Activated T-helper 1 cell treated with Interleukin-2 at 50 U/mL for 16 hours (primary cell): ENCODE results near the gene SLITRK6.
"Not testable (repeated sequence)": the region's sequence is repeated elsewhere in the genome, so short reads cannot be mapped to it uniquely, and the experiment has no call there.

Source experiments
- DNase-seq: peaks from one replicate; pipeline ENCODE4 v3.0.0-alpha.2; 2020; ENCODE audit warnings: low read depth

The SLITRK6 gene, protein sequence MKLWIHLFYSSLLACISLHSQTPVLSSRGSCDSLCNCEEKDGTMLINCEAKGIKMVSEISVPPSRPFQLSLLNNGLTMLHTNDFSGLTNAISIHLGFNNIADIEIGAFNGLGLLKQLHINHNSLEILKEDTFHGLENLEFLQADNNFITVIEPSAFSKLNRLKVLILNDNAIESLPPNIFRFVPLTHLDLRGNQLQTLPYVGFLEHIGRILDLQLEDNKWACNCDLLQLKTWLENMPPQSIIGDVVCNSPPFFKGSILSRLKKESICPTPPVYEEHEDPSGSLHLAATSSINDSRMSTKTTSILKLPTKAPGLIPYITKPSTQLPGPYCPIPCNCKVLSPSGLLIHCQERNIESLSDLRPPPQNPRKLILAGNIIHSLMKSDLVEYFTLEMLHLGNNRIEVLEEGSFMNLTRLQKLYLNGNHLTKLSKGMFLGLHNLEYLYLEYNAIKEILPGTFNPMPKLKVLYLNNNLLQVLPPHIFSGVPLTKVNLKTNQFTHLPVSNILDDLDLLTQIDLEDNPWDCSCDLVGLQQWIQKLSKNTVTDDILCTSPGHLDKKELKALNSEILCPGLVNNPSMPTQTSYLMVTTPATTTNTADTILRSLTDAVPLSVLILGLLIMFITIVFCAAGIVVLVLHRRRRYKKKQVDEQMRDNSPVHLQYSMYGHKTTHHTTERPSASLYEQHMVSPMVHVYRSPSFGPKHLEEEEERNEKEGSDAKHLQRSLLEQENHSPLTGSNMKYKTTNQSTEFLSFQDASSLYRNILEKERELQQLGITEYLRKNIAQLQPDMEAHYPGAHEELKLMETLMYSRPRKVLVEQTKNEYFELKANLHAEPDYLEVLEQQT

DNA sequence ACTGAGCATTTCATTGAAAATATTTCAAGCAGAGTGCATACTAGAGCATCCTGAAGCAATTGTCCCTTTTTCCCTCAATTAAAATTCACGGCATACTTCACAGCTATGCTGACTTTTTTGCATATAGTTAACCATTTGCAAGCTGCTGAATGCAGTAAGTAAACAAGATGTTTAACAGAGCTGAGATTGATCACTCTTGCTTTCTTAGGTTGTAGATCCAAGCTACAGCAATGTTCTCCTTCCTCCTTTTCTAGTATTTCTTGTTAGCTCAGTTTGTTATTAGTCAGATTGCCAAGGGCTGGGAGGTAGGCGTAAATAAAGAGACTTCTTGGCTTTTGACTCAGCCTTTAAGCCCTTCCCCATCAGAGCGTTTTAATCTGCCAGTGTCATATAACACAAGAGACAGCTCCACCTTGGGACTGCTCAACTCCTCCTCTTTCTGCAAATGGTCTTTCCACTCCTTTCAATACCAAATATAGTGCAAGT, at the start of gene SLITRK6:
SLITRK6 (minus strand) TSS at position 323 of the 486 bp plus-strand sequence. CDS start 2,911 bp downstream, outside the sequence.
- DNase-seq = no peak

DNA sequence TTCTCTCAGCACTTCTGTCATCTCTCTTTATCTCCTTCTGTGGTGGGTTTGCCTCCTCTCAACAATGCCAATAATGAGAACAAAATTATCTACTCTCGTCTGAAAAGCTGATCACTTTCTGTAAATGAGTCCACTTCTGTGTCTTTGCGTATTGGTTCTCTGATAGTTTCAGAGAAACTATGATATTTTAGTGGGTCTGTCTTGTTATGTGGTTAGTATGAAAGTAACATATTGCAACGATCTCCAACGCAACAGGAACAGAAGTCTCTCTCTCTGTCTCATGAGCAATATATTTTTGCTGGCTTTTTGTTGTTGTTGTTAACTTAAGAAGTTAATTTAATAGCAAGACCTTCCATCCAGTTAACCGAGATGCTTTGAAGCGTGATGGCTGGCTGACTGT, 47.8 kb upstream of the SLITRK6 start:
- no peak for DNase-seq

DNA sequence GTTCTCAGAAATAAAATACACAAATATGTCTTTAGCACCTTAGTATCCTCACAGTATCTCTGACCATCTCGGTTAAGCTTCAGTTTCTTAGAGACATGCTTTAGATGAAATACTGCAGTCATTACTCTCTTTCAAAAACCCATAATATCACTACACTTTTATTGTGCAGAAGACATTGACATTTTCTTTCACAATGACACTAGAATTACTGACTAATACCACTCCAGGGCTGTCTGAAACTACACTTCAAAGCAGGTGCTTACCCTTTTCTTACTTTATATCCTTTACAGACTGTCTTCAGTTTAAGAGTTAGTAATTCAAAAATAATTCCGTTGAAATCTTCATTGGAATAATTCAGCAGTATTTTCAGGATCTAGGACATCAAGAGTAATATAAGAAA, 42.2 kb upstream of the SLITRK6 start:
- no peak for DNase-seq

DNA sequence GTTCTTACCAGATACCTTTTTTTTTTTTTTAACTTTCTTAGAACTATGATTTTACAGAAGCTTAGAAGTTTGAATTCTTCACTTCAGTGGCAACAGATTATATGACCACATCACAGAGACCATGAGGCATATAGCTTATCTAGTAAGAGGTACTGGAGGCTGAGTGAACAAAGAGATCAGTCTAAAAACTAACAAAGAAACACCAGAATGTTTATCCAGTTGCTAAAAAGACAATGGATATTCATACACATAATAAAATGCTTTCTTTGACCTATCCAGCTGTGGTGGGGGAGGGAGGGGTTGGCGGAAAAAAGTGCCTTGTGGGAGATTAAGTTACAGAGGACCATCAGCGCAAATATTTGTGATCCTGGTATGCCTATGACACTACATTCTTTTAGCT, 34.7 kb upstream of the SLITRK6 start:
- no peak for DNase-seq

DNA sequence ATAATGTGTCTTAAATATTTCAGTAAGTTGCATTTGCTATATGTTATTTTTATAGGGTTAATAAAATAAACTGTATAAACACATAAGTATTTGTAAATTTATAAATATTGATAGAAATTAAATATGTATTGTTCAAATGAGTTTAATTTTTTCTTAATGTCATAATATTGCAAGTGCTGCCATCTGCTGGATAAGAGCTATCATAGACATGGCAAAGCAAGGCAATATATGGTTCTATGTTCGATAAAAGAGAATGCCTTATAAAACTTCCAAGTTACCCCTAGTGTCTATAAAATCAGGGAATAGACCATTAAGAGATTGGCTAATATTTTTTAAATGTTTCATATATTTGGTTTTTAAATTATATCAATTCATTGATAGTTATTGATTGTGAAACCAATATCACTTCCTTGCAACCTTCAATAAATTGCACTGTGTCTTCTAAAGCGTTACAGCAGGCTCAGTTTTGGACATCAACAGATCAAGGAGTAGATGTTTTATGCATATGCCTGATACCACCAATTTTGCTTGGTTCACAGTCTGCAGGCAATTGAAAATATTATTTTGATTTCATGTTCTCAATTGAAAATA, 29.0 kb upstream of the SLITRK6 start:
- no peak for DNase-seq

DNA sequence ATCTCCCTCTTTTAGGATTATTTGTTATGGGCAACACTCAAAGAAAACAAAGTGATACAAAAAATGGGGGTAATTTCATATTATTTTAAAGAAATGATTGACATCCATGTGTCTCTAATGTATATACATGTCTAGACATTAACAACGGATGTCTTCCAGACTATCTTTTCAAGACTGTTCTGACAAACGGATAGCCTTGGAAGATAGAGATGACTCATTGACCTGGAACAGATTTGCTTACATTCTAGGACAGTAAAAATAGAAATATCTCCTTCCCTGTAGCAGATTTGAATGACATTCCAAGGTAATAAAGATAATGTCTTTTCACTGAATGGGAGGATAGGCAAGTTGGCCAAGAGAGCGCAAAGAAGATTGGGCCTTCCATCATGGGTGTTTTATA, 26.2 kb upstream of the SLITRK6 start:
- no peak for DNase-seq

DNA sequence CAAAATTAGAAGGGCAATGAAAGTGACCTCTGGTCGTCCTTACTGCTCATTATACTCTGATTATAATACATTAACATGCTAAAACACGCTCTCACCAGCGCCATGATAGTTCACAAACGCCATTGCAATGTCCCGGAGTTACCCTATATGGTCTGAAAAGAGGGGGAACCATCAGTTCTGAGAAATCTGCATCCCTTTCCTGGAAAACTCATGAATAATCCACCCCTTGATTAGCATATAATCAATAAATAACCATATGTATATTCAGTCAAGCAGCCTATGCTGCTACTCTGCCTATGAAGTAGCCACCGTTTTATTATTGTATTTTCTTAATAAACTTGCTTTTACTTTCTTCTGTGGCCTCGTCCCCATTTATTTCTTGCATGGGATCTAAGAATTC, 24.6 kb upstream of the SLITRK6 start:
- DNase-seq = no peak

DNA sequence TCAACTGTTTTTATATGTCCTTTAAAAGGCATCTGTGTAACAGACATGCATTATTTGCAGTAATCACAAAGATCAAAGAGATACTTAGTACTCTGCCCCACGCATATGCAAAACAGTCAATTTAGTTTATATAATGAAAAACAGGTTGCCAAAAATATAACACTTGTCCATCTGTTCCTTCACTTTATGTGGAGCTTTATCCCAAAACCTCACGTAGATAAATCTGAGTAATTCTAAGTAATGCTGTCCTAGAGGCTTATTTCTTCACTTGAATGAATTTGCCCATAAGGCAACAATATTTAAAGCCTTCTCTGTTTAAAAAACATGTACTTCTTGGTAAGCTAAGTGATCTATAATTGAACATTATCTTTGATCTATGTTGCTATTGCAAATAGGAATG, 20.3 kb upstream of the SLITRK6 start:
- DNase-seq = no peak

DNA sequence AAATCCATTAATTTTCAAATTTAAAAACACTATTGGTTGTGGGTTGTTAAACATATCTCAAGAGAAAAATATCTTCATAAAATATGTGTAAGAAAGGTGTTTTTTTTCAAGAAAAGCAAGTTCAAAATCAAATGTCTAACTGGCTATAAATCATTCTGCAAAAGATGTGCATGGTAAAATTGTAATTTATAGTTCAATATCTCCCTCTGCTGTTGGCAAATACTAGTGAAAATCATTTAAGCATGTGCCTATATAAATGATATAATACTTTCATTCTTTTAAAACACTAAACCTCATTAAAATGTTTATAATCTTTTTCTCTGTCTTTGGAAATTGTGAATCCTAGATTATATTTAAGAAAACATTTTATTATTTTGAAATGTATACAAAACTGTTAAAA, 17.2 kb upstream of the SLITRK6 start:
- DNase-seq = no peak

DNA sequence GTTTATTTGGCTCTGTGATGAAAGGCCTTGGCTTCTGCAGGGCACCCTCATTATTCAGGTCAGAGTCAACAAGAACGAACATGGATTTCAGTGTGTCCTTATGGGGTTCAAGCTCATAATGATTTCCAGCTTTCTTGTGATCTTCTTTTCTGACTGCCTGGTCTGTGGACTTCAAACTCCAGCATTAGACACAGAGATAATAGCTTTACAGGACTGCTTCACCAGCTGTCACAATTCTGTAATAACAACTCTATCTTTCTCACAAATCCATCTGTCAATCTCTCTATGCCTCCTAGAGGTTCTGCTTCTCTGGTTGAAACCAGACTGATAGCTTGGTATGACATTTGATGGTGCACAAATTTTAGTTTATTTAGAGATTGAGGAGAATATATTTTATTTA, 13.1 kb upstream of the SLITRK6 start:
- DNase-seq = no peak

DNA sequence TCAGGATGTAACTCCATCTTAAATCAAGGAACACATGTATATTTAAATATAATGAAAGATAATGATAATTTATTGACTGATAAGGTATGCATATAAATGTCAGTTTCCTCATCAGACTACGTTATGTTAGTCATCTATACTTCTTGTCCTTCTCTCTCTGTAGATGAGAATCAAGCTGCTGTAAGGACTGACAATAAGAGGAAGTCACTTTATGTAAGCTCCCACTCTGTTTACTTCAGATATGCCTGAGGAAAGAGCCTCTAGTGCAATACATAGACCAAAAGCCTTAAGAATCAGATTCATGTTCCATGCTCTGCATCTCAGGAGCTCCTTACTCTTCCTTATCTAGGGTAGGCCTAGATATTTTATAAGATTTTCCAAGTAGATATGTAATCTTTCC, 9.6 kb upstream of the SLITRK6 start:
- no peak for DNase-seq

DNA sequence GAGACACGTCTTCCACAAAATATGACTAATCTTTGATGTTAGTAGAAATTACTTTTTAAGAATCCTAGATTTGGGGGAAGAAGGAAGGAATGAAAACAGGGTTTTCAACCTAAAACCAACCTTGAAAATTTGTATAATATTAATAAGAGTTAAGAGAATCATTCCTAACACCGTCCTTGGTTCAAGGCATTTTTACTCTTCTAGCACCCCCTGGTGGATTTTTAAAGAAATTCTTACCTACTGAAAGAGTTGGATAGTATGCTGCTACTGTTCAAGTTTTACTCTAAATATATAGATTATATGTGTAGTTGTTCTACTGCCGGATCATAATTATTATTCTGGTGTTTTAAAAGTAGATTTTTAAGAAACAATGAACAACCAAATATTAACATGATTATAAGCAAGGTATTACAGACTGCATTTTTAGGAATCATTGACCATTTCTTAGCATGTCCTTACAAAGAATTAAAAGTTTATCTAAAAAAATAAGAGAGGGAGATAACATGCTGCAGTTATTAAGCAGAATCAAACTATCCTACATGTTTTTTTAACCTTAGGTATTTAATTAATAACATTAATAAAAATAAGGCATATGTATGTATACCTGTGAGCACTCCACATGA, 7.4 kb upstream of the SLITRK6 start:
- DNase-seq = no peak

DNA sequence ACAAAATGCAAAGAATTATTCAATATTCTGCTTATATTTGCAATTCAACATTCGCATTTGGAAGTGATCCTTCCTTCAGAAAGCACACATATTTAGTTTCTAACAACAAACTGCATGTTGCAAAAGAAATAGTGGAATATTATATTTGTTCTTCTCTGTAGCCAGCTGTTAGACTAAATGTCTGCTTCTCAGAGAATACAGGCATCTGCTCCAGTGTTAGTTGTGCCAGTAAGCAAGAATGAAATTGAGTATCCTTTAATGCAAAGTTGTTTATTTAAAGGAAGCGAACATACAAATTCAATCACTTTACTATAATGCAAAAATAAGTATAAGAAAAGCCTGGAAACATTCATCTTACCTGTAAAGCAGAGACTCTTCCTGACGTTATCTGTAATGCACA, 663 bp downstream of the SLITRK6 start:
- no peak for DNase-seq

DNA sequence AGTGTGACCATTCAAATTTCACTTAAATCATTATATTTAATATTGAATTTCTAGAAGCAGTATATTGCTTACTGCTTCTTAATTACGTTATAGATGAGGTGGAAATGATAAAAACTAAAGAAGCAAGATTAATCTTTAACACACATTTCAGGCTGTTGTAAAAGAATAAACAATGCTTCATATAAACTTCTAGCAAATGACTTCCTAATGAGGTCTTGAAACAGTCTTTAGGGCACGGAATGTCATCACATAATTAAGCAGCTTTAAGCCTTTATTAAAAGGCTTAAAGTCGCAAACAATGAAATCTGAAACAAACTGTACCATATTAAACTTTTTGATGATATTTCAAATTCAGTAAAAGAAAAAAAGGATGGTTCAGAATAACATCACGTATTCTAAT, 1.9 kb downstream of the SLITRK6 start:
- DNase-seq = no peak

DNA sequence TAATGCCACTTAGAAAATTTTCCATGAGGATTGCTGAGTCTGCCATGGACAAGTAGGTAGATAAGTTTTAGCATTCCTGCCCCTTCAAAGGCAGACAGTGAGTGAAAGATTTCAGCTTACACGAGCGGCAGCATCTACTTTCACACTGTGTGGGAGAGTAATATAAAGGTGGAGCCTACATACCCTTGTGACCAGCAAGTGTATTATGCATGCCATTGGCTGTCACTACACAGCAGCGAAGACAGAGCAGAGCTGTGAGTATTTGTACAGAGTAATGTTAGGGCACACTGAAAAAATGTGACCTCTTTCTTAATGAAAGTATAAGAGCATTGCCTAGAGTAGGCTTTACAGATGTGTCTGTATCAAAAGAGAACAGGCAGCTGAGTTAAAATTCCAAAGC, 14.0 kb downstream of the SLITRK6 start:
- no peak for DNase-seq

DNA sequence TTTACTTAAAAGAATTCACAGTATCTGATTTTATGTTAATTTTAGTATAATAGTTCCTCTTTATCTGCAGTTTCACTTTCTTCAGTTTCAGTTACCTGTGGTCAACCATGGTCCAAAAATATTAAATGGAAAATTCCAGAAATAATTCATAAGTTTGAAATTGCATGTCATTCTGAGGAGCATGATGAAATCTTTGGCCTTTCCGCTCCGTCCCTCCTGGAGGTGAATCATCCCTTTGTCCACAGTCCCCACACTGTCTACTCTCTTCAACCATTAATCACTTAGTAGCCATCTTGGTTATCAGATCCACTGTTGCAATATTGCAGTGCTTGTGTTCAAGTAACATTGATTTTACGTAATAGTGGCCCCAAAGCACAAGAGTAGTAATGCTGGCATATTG, 26.9 kb downstream of the SLITRK6 start:
- no peak for DNase-seq

DNA sequence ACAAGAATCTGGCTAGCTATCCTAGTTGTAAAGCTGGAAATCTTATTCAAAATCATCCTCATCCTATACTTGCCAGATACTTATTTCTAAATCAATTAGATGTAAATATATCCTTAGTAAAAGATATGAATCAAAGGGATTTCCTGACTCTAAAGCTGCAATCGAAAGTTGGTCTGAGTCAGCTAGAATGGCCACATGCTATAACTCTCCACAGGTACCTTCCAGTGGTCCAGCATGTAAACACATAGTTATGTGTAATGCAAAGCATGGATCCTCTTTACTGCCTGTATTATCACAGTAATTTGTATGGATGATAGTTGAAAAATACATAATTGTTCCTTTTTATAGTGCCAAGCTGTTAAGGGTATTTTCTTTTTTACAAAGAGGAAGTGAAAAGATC, 27.4 kb downstream of the SLITRK6 start:
- no peak for DNase-seq

DNA sequence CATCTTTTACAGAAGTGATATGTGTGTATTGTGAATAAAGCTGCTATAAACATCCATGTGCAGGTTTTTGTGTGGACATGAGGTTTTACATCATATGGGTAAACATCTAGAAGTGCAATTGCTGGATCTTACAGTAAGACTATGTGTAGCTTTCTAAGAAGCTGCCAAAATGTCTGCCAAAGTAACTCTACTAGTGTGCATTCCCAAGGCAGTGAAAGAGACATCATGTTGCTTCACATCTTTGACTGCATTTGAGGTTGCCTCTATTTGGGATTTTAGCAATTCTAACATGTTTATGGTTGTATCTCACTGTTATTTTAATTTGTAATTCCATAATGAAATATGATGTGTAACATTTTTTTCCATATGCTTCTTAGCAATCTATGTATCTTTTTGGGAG, 30.3 kb downstream of the SLITRK6 start:
- DNase-seq = no peak

DNA sequence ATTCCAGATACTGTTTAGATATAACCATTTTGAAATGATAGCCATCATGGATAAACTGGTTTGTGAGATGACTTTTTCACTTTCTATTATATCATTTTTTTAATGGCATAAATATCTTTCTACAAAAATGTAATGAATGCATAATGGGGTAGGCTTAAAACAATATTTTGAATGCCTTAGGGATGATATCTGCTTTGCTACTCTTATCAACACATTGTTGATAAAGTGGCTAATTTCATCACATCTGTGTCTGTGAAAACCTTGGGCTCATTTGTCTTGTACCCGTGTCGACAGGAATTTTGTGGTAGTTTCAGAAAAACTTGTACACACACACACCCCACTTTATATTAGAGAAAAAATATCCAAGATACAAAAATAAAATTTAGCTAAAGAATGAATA, 44.1 kb downstream of the SLITRK6 start:
- no peak for DNase-seq

DNA sequence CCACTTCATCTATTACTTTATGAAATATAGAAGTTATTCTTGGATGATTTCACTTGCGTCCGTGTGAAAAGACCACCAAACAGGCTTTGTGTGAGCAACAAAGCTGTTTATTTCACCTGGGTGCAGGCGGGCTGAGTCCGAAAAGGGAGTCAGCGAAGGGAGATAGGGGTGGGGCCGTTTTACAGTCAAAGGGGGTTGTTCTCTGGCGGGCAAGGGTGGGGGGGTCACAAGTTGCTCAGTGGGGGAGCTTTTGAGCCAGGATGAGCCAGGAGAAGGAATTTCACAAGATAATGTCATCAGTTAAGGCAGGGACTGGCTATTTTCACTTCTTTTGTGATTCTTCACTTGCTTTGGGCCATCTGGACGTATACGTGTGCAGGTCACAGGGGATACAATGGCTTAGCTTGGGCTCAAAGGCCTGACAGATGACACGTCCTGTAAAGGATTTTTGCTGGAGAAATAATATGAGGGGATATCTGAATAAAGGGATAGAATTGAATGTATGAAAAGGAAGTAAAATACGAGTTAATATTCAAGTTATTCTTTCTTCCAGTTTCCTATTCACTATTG, 55.9 kb downstream of the SLITRK6 start:
- DNase-seq = not testable (repeated sequence)
